ENCODE measurements around the gene GAST.
"Not testable (repeated sequence)": the region's sequence is repeated elsewhere in the genome, so short reads cannot be mapped to it uniquely, and the experiment has no call there.

GAST gene

DNA sequence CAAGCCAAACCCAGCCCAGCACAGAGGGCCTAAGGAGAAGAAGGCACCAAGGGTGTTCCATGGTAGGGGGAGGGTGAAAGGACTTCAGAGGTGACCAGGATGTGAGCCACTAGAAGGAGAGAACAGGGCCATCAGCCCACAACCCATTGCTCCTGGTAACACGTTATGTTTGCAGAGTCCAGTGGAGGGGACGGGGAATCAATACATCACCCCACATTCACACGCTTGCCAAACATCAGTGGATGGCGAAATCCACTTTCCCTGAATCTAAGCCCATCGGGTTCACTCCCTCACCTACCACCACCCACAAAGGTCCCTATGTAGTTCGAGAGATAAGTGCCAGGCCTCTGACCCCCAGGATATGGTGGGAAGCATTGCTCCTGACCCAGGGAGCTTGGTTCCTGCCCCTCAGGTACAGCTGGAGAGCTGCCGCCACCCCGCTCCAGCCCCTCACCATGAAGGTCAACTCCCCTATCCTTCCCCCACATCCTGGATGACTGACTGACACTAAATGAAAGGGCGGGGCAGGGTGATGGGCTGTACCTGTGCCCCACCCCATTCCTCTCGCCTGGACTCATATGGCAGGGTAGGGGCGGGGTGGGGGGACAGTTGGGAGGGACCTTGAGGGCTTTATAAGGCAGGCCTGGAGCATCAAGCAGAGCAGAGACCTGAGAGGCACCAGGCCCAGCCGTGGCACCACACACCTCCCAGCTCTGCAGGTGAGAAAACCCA, at the start of gene GAST:
Gene GAST (plus strand): TSS at position 663 of the 732 bp plus-strand sequence. CDS start 3,106 bp downstream, outside the sequence.
- DNase-seq (ENCODE audit: low read depth) = no peak

GRCh38 chr17:41663451-41664171, 48.5 kb upstream of the GAST start:
- no peak for DNase-seq (ENCODE audit: low read depth)

GRCh38 chr17:41664172-41664457, 48.0 kb upstream of the GAST start:
- DNase-seq (ENCODE audit: low read depth) = no peak

DNA sequence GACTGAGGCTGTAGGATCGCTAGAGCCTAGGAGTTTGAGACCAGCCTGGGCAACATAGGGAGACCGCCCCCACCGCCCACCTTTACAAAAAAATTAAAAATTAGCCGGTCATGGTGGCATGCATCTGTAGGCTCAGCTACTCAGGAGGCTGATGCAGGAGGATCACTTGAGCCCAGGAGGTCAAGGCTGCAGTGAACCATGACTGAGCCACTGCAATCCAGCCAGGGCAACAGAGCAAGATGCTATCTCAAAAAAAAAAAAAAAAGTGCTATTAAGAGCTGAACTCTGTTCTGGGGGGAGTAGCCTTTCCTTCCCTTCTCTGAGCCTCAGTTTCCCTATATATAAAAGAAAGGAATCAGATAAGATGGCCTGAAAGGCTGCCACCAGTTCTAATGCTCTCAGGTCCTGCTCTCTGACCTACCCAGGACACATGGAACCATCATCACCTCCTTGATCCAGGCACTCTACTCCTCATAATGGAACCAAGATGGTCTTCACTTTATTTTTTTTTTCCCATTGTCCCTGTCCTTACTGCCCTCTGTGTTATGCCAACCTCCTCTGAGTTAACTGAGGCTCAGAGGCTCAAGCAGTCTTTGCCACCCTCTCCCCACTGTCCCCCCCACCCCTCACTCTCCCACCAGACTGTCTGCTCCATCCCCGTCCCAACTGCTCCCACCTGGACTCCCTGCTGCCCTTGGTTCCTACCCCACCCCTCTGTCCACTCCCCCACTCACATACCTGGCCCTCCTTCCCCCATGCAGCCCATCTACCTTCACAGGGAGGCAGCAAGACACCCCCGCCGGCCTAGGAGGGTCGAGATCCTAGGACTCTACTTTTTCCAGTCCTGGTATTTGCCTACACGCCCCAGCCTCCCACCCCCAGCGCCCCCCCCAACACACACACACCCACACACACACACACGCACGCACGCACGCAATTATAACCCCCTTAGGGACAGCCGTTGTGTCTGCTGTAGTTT, 47.3 kb upstream of the GAST start:
- no peak for DNase-seq (ENCODE audit: low read depth)

- peak; percentile 69 for DNase-seq (ENCODE audit: low read depth)
Observed at GRCh38 chr17:41665566-41666236, 46.4 kb upstream of the GAST start.

DNA sequence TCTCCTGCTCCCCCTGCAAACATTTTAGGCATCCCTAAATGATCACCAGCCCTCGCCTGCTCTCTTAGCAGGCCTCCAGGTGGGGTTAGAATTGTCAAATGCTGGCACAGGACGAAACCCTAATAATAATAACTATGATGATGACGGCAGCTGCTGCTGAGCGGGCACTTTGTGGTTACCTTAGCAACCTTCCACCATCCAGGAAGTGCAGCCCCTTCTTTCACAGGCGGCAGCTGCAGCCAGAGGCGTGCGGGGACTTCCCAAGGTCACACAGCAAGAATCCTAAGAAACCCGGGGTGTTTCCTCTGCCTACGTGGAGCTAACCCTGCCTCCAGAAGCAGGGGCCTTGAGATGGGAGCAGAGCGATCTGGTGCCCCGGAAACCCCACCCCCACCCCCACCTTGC, 45.9 kb upstream of the GAST start:
- DNase-seq (ENCODE audit: low read depth) = peak; percentile 8

DNA sequence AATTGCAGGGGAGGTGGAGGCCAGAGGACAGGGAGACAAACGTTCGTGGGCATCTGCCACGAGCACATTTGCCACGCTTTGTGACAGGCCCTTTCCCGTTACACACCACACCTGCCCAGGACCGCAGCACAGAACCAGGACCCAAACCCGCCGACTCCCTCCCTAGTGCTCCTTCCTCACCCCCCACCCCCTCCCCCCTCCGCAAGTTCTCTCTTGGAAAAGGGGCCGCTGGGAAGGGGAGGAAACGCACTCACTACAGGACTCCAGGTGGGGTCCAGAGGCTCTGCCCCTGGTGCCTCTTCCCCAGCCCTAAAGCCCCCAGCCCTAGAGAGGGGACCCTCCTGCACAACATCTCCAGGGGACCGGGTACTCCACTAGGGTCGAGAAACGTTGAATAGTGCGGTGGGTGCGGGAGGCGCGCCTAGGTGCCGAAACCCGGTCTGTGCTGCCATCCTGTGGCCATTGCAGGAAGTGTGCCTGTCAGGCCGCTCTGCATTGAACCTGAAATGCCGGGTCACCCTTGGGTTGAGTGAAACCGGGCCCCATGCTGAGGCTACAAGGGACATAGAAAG, 45.3 kb upstream of the GAST start:
- DNase-seq (ENCODE audit: low read depth) = peak; percentile 39

GRCh38 chr17:41667280-41668041, 44.7 kb upstream of the GAST start:
- no peak for DNase-seq (ENCODE audit: low read depth)

GRCh38 chr17:41672153-41672552, 40.0 kb upstream of the GAST start:
- DNase-seq (ENCODE audit: low read depth) = no peak

GRCh38 chr17:41675157-41676057, 36.7 kb upstream of the GAST start:
- not testable (repeated sequence) for DNase-seq (ENCODE audit: low read depth)

GRCh38 chr17:41676058-41676419, 36.1 kb upstream of the GAST start:
- no peak for DNase-seq (ENCODE audit: low read depth)

DNA sequence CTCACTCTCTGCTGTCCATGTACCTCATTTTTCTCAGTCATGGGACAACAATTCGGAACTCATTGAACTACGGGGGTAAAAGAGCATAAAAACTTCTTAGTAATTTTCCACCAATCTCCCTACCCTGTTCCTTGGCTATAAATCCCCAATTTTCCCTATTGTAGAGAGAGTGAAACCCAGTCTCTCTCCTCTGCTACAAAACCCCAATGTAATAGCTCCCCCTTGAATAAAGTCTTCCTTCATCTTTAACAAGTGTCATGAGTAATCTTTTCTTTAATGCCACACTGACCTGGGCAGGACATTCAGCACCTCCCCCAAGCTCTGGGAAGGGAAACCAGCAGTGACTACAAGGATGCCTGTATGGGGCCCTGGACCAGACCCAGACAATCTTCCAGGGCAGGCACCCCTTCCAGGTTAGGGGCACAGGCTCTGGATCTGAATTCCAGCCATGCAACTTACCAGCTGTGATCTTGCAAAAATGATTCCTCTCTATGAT, 33.7 kb upstream of the GAST start:
- DNase-seq (ENCODE audit: low read depth) = no peak

DNA sequence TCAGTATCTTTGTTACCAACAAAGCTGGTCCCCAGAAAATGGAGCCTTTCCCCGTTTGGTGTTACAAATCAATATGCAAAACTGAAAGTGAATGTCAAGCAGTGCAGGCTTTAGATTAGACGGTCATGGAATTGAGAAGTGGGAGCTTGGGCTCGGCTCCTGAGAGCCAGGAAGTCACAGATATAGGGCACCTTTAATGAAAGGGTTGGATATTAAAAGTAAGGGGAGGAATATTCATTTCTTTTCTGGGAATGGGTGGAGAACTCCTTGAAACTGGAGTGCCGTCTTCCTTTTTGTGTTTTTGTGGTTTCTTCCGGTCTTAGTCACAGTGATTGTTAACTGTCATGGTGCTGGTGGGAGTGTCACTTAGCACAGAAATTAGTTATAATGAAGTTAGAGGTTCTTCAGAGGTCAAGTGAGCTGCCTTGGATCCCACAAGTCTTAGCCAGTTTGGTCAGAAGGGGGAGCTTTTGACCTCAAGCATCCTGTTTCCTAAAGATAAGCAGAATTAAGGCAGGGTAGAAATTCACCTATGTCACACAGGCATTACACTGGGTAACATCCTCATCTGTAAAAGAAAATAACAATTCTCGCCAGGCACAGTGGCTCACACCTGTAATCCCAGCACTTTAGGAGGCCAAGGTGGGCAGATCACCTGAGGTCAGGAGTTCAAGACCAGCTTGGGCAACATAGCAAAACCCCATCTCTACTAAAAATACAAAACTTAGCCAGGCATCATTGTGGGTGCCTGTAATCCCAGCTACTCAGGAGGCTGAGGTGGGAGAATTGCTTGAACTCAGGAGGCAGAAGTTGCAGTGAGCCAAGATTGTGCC, 33.0 kb upstream of the GAST start:
- DNase-seq (ENCODE audit: low read depth) = no peak

DNA sequence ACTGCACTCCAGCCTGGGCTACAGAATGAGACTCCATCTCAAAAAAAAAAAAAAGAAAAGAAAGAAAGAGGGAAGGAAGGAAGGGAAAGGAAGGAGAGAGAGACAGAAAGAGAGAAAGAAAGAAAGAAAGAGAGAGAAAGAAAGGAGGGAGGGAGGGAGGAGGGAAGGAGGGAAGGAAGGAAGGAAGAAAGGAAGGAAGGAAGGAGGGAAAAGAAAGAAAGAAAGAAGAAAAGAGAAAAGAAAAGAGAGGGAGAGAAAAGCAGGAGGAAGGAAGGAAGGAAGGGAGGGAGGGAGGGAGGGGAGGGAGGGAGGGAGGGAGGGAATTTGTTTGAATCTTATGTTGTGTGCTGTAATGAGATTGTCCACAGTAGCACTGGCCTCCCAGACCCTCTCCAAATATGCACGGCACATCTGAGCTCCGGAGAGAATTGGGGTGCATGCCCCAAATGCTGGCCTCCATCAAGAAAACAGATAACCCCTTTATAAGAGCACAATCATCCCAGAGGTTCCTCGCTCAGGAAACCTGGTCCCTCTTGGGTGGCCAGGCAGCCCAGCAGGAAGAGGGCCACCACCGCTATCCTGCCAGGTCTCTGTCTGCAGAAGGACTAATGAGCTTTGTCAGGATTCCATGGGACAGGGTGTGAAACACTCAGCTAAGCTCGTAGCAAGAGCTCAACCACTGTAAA, 32.2 kb upstream of the GAST start:
- no peak for DNase-seq (ENCODE audit: low read depth)

- no peak for DNase-seq (ENCODE audit: low read depth)
Observed at GRCh38 chr17:41680426-41681040, 31.6 kb upstream of the GAST start.

- no peak for DNase-seq (ENCODE audit: low read depth)
Observed at GRCh38 chr17:41681776-41682175, 30.4 kb upstream of the GAST start.

GRCh38 chr17:41682631-41683030, 29.5 kb upstream of the GAST start:
- DNase-seq (ENCODE audit: low read depth) = no peak
